HG02938 (cell line): ENCODE measurements around the gene IFNA6.

Source experiments
- ATAC-seq: cut with Tn5 transposase; IDR thresholded peaks from one replicate; pipeline ENCODE4 v1.9.1; 2021; ENCODE audit warnings: mild to moderate bottlenecking, moderate library complexity; ENCODE audit not compliant: unreplicated experiment

The IFNA6 gene

DNA sequence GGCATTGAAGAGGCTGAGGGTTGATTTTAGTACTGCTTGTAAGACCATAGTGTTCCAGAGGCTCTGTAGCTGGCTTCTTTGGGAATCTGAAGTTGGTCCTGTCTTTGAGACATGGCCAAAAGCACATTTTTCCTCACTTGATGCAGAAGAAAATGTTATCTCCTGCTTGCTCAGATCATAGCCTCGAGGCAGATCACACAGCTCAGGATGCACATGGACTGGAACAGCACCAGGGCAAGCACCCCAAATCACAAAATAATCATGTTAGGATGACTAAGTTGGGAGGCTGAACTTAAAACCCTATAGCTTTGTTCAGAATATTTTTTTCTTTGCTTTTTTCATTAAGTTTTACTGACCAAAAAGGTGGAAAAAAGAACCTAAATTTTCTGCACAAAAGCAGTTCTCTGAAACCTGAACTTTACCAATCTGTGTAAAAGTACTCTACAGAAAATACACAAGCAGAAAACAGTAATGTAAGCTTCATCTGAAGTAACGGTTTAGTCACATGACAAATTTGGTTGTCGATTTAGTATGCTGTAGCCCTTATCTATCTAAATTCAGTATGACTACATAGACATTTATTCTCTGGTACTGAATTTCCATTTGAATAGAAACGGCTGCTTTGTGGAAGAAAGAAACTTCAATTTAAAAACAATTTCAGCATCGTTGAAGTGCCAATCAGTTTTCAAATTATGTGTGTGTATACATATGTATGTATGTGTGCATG lies 18.8 kb downstream of the IFNA6 start:
- no peak for ATAC-seq

GRCh38 chr9:21326526-21327139 lies 24.1 kb downstream of the IFNA6 start:
- peak; percentile 82 for ATAC-seq

GRCh38 chr9:21324047-21324446 lies 26.6 kb downstream of the IFNA6 start:
- no peak for ATAC-seq

DNA sequence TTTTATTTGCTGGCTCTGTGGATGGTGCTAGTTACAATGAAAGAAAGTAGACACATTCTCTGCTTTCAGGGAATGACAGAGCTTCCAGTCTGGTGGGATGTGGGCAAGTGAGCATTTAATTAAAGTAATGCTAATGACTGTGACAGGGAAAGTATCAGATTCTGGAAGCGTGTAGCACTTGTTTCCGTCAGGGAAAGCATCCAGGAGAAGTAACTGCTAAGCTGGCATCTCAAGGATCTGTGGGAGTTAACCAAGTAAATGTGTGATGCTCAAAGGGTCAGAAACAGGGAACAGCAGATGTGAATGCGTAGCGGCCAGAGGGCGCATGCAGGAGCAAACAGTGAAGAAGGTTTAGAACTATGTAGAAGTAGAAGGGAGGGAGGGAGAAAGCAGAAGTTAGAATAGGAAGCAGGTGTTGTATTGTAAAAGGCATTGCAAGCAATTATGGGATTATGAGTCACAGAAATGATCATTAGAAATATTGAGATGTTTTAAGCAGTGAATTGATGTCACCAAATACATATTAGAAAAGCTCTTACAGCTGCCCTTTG lies 27.7 kb downstream of the IFNA6 start:
- ATAC-seq, result no peak

- ATAC-seq, result no peak
Measured at GRCh38 chr9:21320465-21320864, 30.2 kb downstream of the IFNA6 start.

GRCh38 chr9:21317956-21318923 lies 32.4 kb downstream of the IFNA6 start:
- peak; percentile 84 for ATAC-seq

GRCh38 chr9:21316860-21317259 lies 33.8 kb downstream of the IFNA6 start:
- no peak for ATAC-seq

DNA sequence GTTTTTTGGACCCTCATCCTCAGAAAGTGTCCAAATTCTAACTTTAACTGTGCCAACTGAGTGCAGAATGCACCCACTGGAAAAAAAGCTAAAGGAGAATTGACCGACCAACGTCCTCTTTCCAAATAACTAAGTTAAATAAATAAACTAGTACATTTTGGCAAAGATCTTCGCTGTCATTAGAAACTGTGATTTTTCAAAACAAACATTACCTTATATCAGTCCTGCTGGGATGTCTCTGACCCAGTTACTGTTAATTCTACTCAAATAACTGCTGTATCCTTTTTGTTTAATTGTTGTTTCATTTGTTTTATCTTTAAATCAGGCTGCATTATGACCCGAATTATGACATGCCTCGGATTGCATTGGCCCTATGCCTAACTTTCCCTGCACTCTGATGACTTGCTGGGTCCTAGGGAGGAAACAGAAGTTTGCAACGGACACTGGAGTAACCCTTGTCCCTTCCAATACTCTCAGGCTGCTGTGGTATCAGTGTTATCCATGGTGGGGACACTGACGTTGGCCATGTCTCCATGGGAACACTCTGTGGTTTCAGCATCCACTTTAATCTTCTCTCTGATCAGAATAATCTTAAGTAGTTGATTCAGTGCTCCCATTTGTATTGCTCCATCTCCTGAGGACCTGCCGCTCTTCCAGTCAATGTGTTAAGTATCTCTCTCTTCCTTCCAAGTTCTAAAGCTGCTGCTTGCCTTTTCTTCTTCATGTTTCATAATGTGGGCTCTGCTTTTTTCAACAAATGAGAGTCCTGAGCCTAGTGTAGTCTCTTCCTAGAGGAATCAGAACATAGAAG lies 34.5 kb downstream of the IFNA6 start:
- no peak for ATAC-seq

GRCh38 chr9:21314152-21314551 lies 36.5 kb downstream of the IFNA6 start:
- no peak for ATAC-seq

DNA sequence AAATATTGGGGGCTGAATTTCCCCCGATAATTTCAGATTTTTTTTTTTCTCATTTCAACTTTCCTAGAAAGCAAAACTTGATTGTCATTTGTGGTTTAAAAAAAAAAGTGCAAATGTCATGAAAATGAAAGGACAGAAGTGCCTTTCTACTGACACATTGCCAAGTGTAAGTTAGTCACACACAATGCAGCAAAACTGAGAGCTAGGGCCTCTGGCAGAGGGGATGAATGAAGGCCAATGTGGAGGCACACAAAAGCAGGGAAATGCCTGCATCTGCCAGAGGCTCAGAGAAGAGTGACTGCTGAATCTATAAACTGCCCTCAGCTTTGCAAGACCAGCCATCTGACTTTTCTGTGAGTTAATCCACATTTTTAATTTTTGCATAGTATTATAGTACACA lies 38.8 kb downstream of the IFNA6 start:
- no peak for ATAC-seq

- no peak for ATAC-seq
Measured at GRCh38 chr9:21305213-21305612, 45.5 kb downstream of the IFNA6 start, which contains the start of gene IFNA5. Gene IFNA5 (minus strand): TSS chr9:21305313. CDS start chr9:21305256, 57 bp downstream.
